Activated naive CD4-positive, alpha-beta T cell treated with anti-CD3 and anti-CD28 coated beads, Interleukin-2, amount 50 U/mL, for 24 hours (primary cell): ENCODE results near the gene PXT1.
"Not testable (repeated sequence)": the region's sequence is repeated elsewhere in the genome, so short reads cannot be mapped to it uniquely, and the experiment has no call there.

ENCODE experiments used
- H3K27ac Mint-ChIP-seq: one replicate; pipeline ENCODE4 v1.8.0; 2021; ENCODE audit warnings: mild to moderate bottlenecking, mixed read lengths
- H3K27me3 Mint-ChIP-seq: one replicate; pipeline ENCODE4 v1.8.0; 2021; ENCODE audit warnings: mixed read lengths
- H3K36me3 Mint-ChIP-seq: one replicate; pipeline ENCODE4 v1.8.0; 2021; ENCODE audit warnings: mixed read lengths
- H3K4me1 Mint-ChIP-seq: one replicate; pipeline ENCODE4 v1.8.0; 2021; ENCODE audit warnings: mixed read lengths
- H3K4me3 Mint-ChIP-seq: one replicate; pipeline ENCODE4 v1.8.0; 2021; ENCODE audit warnings: mild to moderate bottlenecking, mixed read lengths
- H3K9me3 Mint-ChIP-seq: one replicate; pipeline ENCODE4 v1.8.0; 2021; ENCODE audit warnings: mixed read lengths

The PXT1 gene

GRCh38 chr6:36426622-36427021 lies 16.0 kb downstream of the PXT1 start:
- Mint-ChIP-seq H3K4me3 (no peak overlapping the region), H3K27me3 (no peaks in the 10 kb centered on the region), H3K27ac (no peak overlapping the region), H3K9me3 (no peaks in the 10 kb centered on the region), H3K4me1 (peaks cover 16% of the 10 kb centered on the region), H3K36me3 (no peaks in the 10 kb centered on the region)

GRCh38 chr6:36423101-36423824 lies 19.4 kb downstream of the PXT1 start:
- peak overlapping the region; percentile 94 for H3K4me3 Mint-ChIP-seq
- H3K4me1 Mint-ChIP-seq: peaks cover 16% of the 10 kb centered on the region
- H3K36me3 Mint-ChIP-seq: no peaks in the 10 kb centered on the region
- H3K27ac Mint-ChIP-seq: peak overlapping the region; percentile 96
- no peaks in the 10 kb centered on the region for H3K27me3 Mint-ChIP-seq
- H3K9me3 Mint-ChIP-seq: no peaks in the 10 kb centered on the region

GRCh38 chr6:36422714-36423100 lies 19.9 kb downstream of the PXT1 start:
- Mint-ChIP-seq H3K27me3 (no peaks in the 10 kb centered on the region), H3K4me3 (peak overlapping the region; percentile 94), H3K36me3 (no peaks in the 10 kb centered on the region), H3K27ac (peak overlapping the region; percentile 96), H3K4me1 (peaks cover 16% of the 10 kb centered on the region), H3K9me3 (no peaks in the 10 kb centered on the region)

DNA sequence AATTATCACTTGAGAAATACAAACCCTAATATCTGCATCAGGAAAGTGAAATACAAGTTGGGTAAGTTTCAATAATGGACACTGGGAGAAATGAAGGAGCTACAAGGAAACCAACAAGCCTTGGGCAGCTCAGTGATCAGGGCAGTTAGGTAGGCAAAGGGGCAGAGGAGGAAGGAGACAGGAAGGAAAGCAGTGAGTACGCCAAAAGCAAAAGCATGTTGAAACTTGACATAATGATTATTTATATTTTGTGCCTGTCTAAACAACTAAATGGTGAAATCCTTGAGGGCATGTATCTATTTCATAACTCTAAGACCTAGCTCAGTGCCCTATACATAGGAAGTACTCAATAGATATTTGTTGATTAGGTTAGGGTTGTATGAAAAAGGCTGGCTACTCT lies 23.3 kb downstream of the PXT1 start:
- no peak overlapping the region for H3K27ac Mint-ChIP-seq
- peaks cover 16% of the 10 kb centered on the region for H3K4me1 Mint-ChIP-seq
- H3K9me3 Mint-ChIP-seq: no peaks in the 10 kb centered on the region
- H3K4me3 Mint-ChIP-seq: no peak overlapping the region
- H3K36me3 Mint-ChIP-seq: no peaks in the 10 kb centered on the region
- no peaks in the 10 kb centered on the region for H3K27me3 Mint-ChIP-seq

DNA sequence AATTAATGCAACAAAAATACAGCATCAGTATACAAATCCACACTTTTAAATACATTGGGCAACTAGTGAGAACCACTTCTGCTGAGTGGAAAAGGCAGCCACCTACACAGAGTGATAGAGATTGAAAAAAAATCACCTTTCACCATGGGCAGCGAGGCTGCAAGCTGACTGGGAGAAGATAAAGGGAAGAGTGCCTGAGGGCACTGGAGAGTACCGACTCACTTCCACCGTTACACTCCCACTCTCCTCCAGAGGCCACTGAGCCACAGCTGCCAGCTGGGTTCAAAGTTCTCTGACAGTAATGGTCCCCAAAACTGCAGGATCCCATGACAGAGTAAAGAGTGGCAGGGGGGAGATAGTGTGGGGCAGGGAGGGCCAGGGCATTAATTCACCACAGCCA lies 24.1 kb downstream of the PXT1 start:
- H3K27ac Mint-ChIP-seq: no peak overlapping the region
- H3K4me3 Mint-ChIP-seq: no peak overlapping the region
- H3K36me3 Mint-ChIP-seq: no peaks in the 10 kb centered on the region
- peaks cover 10% of the 10 kb centered on the region for H3K4me1 Mint-ChIP-seq
- no peaks in the 10 kb centered on the region for H3K27me3 Mint-ChIP-seq
- H3K9me3 Mint-ChIP-seq: no peaks in the 10 kb centered on the region

GRCh38 chr6:36414481-36414880 lies 28.2 kb downstream of the PXT1 start:
- Mint-ChIP-seq H3K27me3 (no peaks in the 10 kb centered on the region), H3K4me3 (no peak overlapping the region), H3K36me3 (peaks cover 3% of the 10 kb centered on the region), H3K27ac (no peak overlapping the region), H3K9me3 (no peaks in the 10 kb centered on the region), H3K4me1 (no peaks in the 10 kb centered on the region)

DNA sequence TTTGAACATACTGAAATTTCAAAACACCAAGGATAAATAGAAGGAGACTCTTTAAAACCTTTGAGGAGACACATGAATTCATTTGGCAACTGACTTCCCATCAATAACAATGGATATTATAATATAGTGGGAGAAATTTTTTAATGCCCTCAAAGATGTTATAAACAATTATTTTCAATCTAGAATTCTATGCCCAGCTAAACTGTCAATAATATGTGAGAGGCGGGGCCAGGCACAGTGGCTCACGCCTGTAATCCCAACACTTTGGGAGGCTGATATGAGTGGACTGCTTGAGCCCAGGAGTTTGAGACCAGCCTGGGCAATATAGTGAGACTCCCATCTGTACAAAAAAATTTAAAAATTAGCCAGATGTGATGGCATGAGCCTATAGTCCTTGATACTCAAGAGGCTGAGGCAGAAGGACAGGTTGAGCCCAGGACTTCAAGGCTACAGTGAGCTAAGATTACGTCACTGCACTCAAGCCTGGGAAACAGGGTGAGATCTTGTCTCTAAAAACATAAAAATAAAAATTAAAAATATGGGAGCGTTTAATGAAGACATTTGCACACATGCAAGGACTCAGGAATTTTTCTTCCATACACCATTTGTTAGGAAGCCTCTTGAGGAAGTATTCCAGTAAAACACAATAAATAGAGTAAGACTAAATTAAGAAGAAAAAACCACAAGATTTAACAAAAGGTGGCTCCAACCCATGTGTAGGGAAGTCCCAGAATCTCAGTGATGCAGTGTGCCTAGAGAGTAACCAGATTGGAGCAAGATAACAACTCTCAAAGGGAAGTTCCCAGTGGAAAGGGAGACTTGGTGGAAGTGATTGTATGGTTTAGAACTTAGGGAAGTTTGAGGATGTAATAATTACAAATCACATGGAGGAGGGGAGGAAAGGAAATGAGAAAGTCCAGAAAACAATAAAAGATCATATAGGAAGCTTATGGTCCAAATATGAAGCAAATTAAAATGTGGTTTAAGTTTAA lies 28.9 kb downstream of the PXT1 start:
- Mint-ChIP-seq H3K27ac (no peak overlapping the region), H3K4me1 (no peaks in the 10 kb centered on the region), H3K27me3 (no peaks in the 10 kb centered on the region), H3K36me3 (peaks cover 3% of the 10 kb centered on the region), H3K4me3 (no peak overlapping the region), H3K9me3 (no peaks in the 10 kb centered on the region)

- not testable (repeated sequence) for H3K9me3 Mint-ChIP-seq, H3K27ac Mint-ChIP-seq, H3K4me1 Mint-ChIP-seq, H3K36me3 Mint-ChIP-seq, H3K27me3 Mint-ChIP-seq, H3K4me3 Mint-ChIP-seq
Measured at GRCh38 chr6:36409718-36410117, 32.9 kb downstream of the PXT1 start.

DNA sequence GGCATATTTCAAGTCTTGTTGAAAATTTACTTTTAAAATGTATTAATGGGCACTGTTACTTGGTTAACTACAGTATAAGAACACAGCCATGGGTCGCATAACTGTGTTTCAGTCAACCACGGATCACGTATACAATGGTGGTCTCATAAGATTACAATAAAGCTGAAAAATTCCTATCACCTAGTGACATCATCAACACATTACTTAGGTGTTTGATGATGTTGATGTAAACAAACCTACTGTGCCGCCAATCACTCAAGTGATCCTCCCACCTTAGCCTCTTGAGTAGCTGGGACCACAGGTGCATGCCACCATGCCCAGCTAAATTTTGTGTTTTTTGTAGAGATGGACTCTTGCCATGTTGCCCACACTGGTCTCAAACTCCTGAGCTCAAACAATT lies 38.5 kb downstream of the PXT1 start:
- no peaks in the 10 kb centered on the region for H3K9me3 Mint-ChIP-seq
- H3K4me3 Mint-ChIP-seq: no peak overlapping the region
- no peaks in the 10 kb centered on the region for H3K27me3 Mint-ChIP-seq
- no peak overlapping the region for H3K27ac Mint-ChIP-seq
- H3K36me3 Mint-ChIP-seq: no peaks in the 10 kb centered on the region
- no peaks in the 10 kb centered on the region for H3K4me1 Mint-ChIP-seq

DNA sequence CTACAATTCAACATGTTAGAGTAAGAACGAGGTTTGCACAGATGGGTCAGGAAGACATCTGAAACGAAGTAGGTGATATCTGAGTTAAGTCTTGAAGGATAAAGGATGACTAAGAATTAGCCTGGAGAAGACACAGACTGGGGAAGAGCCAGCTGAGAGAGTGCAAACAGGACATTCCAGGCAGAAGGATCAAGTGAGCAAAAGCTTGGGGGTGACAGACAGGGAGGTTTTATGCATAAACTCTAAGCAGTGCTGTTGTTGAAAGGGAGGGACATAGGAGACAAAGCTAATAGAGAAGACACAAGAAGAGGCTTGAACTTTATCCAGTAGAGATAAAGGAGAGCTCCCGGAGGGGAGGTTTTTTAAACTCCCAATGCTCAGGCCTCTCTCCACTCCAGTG lies 40.2 kb downstream of the PXT1 start:
- Mint-ChIP-seq H3K4me3 (no peak overlapping the region), H3K4me1 (no peaks in the 10 kb centered on the region), H3K36me3 (no peaks in the 10 kb centered on the region), H3K27ac (no peak overlapping the region), H3K27me3 (no peaks in the 10 kb centered on the region), H3K9me3 (no peaks in the 10 kb centered on the region)

- H3K27ac Mint-ChIP-seq: no peak overlapping the region
- H3K4me3 Mint-ChIP-seq: no peak overlapping the region
- H3K27me3 Mint-ChIP-seq: no peaks in the 10 kb centered on the region
- H3K9me3 Mint-ChIP-seq: no peaks in the 10 kb centered on the region
- no peaks in the 10 kb centered on the region for H3K36me3 Mint-ChIP-seq
- no peaks in the 10 kb centered on the region for H3K4me1 Mint-ChIP-seq
Measured at GRCh38 chr6:36399970-36400369, 42.7 kb downstream of the PXT1 start.

- Mint-ChIP-seq H3K27ac (no peak overlapping the region), H3K4me1 (peaks cover 5% of the 10 kb centered on the region), H3K36me3 (no peaks in the 10 kb centered on the region), H3K4me3 (no peak overlapping the region), H3K9me3 (no peaks in the 10 kb centered on the region), H3K27me3 (peaks cover 2% of the 10 kb centered on the region)
Measured at GRCh38 chr6:36392621-36393020, 50.0 kb downstream of the PXT1 start.

DNA sequence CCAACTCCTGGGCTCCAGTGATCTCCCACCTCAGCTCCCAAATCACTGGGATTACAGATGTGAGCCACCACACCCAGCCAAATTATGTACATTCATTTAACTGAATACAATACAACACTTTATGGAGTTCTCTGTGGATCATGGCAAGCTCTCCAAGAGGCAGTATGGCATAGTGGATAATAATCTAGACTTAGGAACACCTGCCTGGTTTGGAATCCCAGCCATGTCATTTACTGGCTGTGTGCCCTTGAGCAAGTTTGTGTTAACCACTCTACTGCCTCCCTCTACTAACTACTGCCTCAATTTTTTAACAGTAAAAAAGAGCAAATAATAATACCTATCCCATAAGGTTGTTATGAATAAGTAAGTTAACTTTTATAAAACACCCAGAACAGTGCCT lies 53.3 kb downstream of the PXT1 start:
- no peak overlapping the region for H3K4me3 Mint-ChIP-seq
- no peak overlapping the region for H3K27ac Mint-ChIP-seq
- H3K4me1 Mint-ChIP-seq: peaks cover 24% of the 10 kb centered on the region
- peaks cover 2% of the 10 kb centered on the region for H3K27me3 Mint-ChIP-seq
- no peaks in the 10 kb centered on the region for H3K9me3 Mint-ChIP-seq
- H3K36me3 Mint-ChIP-seq: no peaks in the 10 kb centered on the region

- H3K27me3 Mint-ChIP-seq: no peaks in the 10 kb centered on the region
- peak within 1 kb of the TSS; percentile 90 for H3K27ac Mint-ChIP-seq
- H3K9me3 Mint-ChIP-seq: no peaks in the 10 kb centered on the region
- H3K4me1 Mint-ChIP-seq: peaks cover 33% of the 10 kb centered on the region
- no peaks in the 10 kb centered on the region for H3K36me3 Mint-ChIP-seq
- H3K4me3 Mint-ChIP-seq: peak within 1 kb of the TSS; percentile 89
Measured at GRCh38 chr6:36387440-36388303, 55.0 kb downstream of the PXT1 start, which contains the start of gene ETV7. Gene ETV7, minus strand, starts transcription at chr6:36387669. Its CDS starts 128 bp downstream, at chr6:36387541.
